Testis (tissue), 3 donors: ENCODE data around the gene LCLAT1. TPM values are rescaled to one million over a fixed set of nuclear protein-coding genes. Genes with fewer than 3 reads are reported as not detected.
A peak's percentile ranks its signal among the peaks of the same experiment; 100 is the strongest.

Source experiments
- DNase-seq: peaks from one replicate; pipeline ENCODE4 v3.0.0-alpha.2; 2019
- H3K27ac ChIP-seq, 2 donors: fragments of 200-600 bp; sonication (generic); one replicate each; pipeline ENCODE4 v1.5.1; 2019
- H3K27me3 ChIP-seq: fragments of 200-600 bp; sonication (generic); one replicate; pipeline ENCODE4 v1.5.1; 2019
- H3K36me3 ChIP-seq: fragments of 200-600 bp; sonication (generic); one replicate; pipeline ENCODE4 v1.5.1; 2017; ENCODE audit warnings: low read depth; ENCODE audit errors: missing control alignments
- H3K4me1 ChIP-seq: fragments of 200-600 bp; sonication (generic); one replicate; pipeline ENCODE4 v1.5.1; 2019
- H3K4me3 ChIP-seq, 2 donors: fragments of 200-600 bp; sonication (generic); one replicate each; pipeline ENCODE4 v1.5.1; 2017 to 2019
- H3K9me3 ChIP-seq: fragments of 200-600 bp; sonication (generic); one replicate; pipeline ENCODE4 v1.5.1; 2017
- POLR2A ChIP-seq: fragments of 450-650 bp; IDR thresholded peaks from one replicate; pipeline ENCODE4 v1.6.1; 2017; ENCODE audit warnings: antibody characterized with exemption, mild to moderate bottlenecking, moderate library complexity
- WGBS, 2 donors: methylation state at CpG; one replicate each; pipeline ENCODE4 v1.1.5; 2018; 5-methylcytosine and 5-hydroxymethylcytosine counted together
- intact Hi-C: fragments of 100-400 bp; cut with DNase I; formaldehyde crosslinking; loops from one replicate; pipeline ENCODE4 v1.15.1; 2023; ENCODE audit warnings: low total_unique reads
- polyA plus RNA-seq: library from polyadenylated mRNA; stranded (reverse); fragments of 350-450 nt; fragmentation: Illumina TruSeq; extraction: RNeasy Lipid Tissue Mini Kit (QIAGEN cat#74804); gene quantifications from one replicate; pipeline ENCODE4 v1.2.3, GENCODE V29; 2014; ENCODE audit warnings: low read depth, low replicate concordance; ENCODE audit not compliant: insufficient read depth
- total RNA-seq, 2 donors: library from RNA; depleted of rRNA; stranded (reverse); fragments of >200 nt; gene quantifications; one replicate each; pipeline ENCODE4 v1.2.3, GENCODE V29; 2016
- TF ChIP-seq, protein P1 (sequence below), 3 experiments: fragments of 450-650 bp in 2 of 3; fragments of 200-600 bp in 1 of 3; sonication (generic) in 1 of 3; IDR thresholded peaks; one replicate each; pipeline ENCODE4 v1.5.1; 2016 to 2019; ENCODE audit warnings: antibody characterized with exemption in 3 of 3, mild to moderate bottlenecking in 2 of 3, moderate library complexity in 1 of 3

LCLAT1 gene
- total and polyA plus RNA-seq, 3 donors from 2014 or later, result 11.1 to 39.4 (median 34.9) TPM

- TF ChIP-seq, protein P1, sequence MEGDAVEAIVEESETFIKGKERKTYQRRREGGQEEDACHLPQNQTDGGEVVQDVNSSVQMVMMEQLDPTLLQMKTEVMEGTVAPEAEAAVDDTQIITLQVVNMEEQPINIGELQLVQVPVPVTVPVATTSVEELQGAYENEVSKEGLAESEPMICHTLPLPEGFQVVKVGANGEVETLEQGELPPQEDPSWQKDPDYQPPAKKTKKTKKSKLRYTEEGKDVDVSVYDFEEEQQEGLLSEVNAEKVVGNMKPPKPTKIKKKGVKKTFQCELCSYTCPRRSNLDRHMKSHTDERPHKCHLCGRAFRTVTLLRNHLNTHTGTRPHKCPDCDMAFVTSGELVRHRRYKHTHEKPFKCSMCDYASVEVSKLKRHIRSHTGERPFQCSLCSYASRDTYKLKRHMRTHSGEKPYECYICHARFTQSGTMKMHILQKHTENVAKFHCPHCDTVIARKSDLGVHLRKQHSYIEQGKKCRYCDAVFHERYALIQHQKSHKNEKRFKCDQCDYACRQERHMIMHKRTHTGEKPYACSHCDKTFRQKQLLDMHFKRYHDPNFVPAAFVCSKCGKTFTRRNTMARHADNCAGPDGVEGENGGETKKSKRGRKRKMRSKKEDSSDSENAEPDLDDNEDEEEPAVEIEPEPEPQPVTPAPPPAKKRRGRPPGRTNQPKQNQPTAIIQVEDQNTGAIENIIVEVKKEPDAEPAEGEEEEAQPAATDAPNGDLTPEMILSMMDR (IDR thresholded peaks at IDR 0.05), result no peak
- no peak for TF ChIP-seq POLR2A
- H3K27me3 ChIP-seq, result no peaks in the 10 kb centered on the region
- H3K27ac ChIP-seq, result peak overlapping the region; percentile 16 to 71
- H3K9me3 ChIP-seq, result no peaks in the 10 kb centered on the region
- no peaks in the 10 kb centered on the region for H3K36me3 ChIP-seq
- intact Hi-C loops, result no loop called here
- WGBS, 2 donors, result 52 to 55% methylated on average over 3 of the region's 3 CpGs
- H3K4me3 ChIP-seq, result no peak overlapping the region
- peaks cover 23% of the 10 kb centered on the region for H3K4me1 ChIP-seq
- DNase-seq, result peak; percentile 71
These were observed 29.8 kb upstream of the LCLAT1 start for GRCh38 chr2:30417253-30417652.

GRCh38 chr2:30421026-30421603, 25.9 kb upstream of the LCLAT1 start:
- Histone ChIP-seq H3K36me3 (no peaks in the 10 kb centered on the region), H3K9me3 (no peaks in the 10 kb centered on the region), H3K4me3 (no peak overlapping the region), H3K27me3 (no peaks in the 10 kb centered on the region), H3K4me1 (peaks cover 12% of the 10 kb centered on the region), H3K27ac (peak overlapping the region in 1 of 2 donors; percentile 23)
- TF ChIP-seq, protein P1 (IDR thresholded peaks at IDR 0.05), result no peak
- no peak for TF ChIP-seq POLR2A
- WGBS, 2 donors, result 68 to 69% methylated on average over 3 of the region's 3 CpGs
- DNase-seq, result no peak
- intact Hi-C loops, result no loop called here

DNA sequence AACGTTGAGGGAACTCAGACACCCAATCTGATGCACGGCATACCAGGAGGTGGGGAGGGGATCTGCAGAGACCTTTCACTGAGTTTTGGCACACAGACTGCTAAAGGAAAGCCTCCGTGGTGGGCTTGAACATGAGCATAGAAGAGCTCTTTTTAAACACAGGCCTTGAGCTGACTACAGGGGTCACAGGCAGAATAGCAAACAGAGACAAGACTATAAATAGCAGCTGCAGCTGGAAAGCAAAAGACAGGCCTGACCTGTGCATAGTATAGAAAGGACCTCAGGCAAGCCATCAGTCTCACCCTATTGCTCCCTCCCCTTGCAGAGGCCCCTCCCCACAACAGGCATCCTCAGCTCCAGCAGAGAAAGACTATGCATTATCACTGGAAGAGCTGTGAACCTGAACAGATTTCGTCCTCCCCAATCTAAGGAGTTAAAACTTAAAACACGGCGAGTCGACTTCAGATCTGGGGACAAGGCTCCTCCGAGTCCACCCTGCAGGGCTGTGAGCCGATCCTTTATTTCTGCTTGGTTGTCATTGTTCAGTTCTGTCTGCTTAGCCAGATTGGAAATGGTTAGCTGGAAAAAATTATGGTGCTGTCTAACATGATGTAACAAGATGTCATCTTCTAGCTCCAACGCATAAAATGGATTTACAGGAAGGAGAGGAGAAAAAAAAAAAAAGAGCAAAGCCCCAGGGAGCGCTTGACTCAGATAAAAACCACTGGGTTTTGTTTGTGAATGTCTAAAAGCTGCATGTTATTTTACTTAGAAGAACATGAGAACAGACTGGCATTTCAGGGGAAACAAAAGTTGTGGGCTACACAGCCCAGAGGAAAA, 25.2 kb upstream of the LCLAT1 start:
- no peaks in the 10 kb centered on the region for H3K36me3 ChIP-seq
- no peak for TF ChIP-seq POLR2A
- no peaks in the 10 kb centered on the region for H3K27me3 ChIP-seq
- DNase-seq, result no peak
- intact Hi-C loops, result no loop called here
- no peak overlapping the region for H3K4me3 ChIP-seq
- 38 to 50% methylated on average over 11 of the region's 11 CpGs for WGBS, 2 donors
- peaks cover 11% of the 10 kb centered on the region for H3K4me1 ChIP-seq
- H3K9me3 ChIP-seq, result no peaks in the 10 kb centered on the region
- H3K27ac ChIP-seq, result peak overlapping the region in 1 of 2 donors; percentile 23

- H3K27me3 ChIP-seq, result no peaks in the 10 kb centered on the region
- no peak for DNase-seq
- intact Hi-C loops, result no loop called here
These were observed 24.5 kb upstream of the LCLAT1 start for GRCh38 chr2:30422444-30423040.

GRCh38 chr2:30424231-30424630, 22.8 kb upstream of the LCLAT1 start:
- Histone ChIP-seq H3K36me3 (no peaks in the 10 kb centered on the region), H3K9me3 (no peaks in the 10 kb centered on the region), H3K4me1 (peaks cover 7% of the 10 kb centered on the region), H3K27me3 (no peaks in the 10 kb centered on the region), H3K27ac (no peak overlapping the region), H3K4me3 (no peak overlapping the region)
- intact Hi-C loops, result no loop called here
- DNase-seq, result no peak
- 96 to 97% methylated on average over 1 of the region's 1 CpG for WGBS, 2 donors
- TF ChIP-seq, protein P1 (IDR thresholded peaks at IDR 0.05), result no peak
- no peak for TF ChIP-seq POLR2A

More at GRCh38 chr2:30422444-30423040, 24.5 kb upstream of the LCLAT1 start:
- Histone ChIP-seq H3K4me3 (no peak overlapping the region), H3K9me3 (no peaks in the 10 kb centered on the region), H3K4me1 (peaks cover 7% of the 10 kb centered on the region), H3K36me3 (no peaks in the 10 kb centered on the region), H3K27ac (no peak overlapping the region)
- TF ChIP-seq, protein P1 (IDR thresholded peaks at IDR 0.05), result no peak
- no peak for TF ChIP-seq POLR2A
- WGBS, 2 donors, result 81 to 88% methylated on average over 8 of the region's 8 CpGs
